ENCODE data around the gene PLA2G2F. TPM values are rescaled to one million over a fixed set of nuclear protein-coding genes. Genes with fewer than 3 reads are reported as not detected.

Gene PLA2G2F
- total RNA-seq, 1 experiment from 2014 or later, result 0.20 TPM

DNA sequence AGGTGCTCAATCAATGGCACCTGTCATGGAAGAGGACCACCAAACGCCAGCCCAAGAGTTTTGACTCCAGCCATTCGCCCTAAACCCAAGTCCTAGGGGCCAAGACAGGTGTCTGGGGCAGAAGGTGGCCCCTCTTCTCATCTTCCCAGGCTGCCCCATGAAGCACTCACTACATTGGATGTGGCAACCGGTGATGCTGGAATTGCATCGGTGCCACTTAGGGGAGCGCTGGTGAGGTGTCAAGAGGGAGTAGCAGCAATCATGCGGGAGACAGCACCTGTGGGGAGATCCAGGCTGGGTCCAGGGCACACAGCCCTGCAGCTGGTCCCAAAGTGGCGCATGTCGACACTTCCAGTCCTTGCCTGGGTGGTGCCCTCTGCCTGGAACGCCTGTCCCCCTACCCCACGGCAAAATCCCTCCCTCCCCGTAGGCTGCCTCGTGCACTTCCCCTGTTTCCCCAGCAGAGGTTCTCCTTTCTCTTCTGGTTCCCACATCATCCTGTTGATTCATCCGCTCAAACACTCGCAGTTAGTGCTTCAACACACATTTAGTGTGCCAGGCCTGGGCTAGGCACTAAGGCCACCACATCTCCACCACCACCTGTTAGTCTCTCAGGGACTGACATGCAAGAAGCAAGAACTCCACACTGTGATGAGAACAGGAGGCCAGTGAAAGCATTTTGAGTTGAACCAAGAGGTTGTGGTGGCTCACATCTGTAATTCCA is 38.3 kb upstream of the PLA2G2F start:
- H3K4me1 ChIP-seq (replicated peaks; ENCODE audit: insufficient read depth), result peaks cover 31% of the 10 kb centered on the region
- no peak overlapping the region for H3K27ac ChIP-seq
- no peaks in the 10 kb centered on the region for H4K20me1 ChIP-seq (ENCODE audit: insufficient read depth)
- H3K79me2 ChIP-seq (ENCODE audit: low read depth), result no peaks in the 10 kb centered on the region
- no TSS peak for BruUV-seq (replicated peaks)
- H3K4me3 ChIP-seq, result no peak overlapping the region
- DNase-seq, result peak; percentile 45 to 58
- H3K27me3 ChIP-seq (ENCODE audit: insufficient read depth, low read depth), result no peaks in the 10 kb centered on the region
- no peak overlapping the region for H3K4me2 ChIP-seq
- ChIA-PET CTCF (interaction anchor here (0.6 kb wide), 1 partner anchor 94 kb away, joined by 3 read pairs; no protein-coding TSS in a partner anchor), POLR2A (ENCODE audit: unreplicated experiment) (no interaction called here)
- H3K9me3 ChIP-seq (ENCODE audit: insufficient read depth, low read depth), result no peaks in the 10 kb centered on the region
- intact Hi-C loops (cut with micrococcal nuclease; ENCODE audit: unreplicated experiment), result loop anchor here (1.0 to 10.0 kb wide), 8 partner anchors 37 to 393 kb away; partner anchors contain the start of gene PLA2G2F
- peaks cover 10% of the 10 kb centered on the region; the same call in 1 of the 2 replicates for H3F3A ChIP-seq (ENCODE audit: insufficient read depth, low read depth)
- no peak for TF ChIP-seq EZH2 (IDR thresholded peaks at IDR 0.05; ENCODE audit: low read depth)
- TF ChIP-seq, protein P1, sequence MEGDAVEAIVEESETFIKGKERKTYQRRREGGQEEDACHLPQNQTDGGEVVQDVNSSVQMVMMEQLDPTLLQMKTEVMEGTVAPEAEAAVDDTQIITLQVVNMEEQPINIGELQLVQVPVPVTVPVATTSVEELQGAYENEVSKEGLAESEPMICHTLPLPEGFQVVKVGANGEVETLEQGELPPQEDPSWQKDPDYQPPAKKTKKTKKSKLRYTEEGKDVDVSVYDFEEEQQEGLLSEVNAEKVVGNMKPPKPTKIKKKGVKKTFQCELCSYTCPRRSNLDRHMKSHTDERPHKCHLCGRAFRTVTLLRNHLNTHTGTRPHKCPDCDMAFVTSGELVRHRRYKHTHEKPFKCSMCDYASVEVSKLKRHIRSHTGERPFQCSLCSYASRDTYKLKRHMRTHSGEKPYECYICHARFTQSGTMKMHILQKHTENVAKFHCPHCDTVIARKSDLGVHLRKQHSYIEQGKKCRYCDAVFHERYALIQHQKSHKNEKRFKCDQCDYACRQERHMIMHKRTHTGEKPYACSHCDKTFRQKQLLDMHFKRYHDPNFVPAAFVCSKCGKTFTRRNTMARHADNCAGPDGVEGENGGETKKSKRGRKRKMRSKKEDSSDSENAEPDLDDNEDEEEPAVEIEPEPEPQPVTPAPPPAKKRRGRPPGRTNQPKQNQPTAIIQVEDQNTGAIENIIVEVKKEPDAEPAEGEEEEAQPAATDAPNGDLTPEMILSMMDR (conservative IDR thresholded peaks at IDR 0.05), result peak; percentile 82
- H3K9me2 ChIP-seq (ENCODE audit: insufficient read depth), result no peaks in the 10 kb centered on the region
- H3K36me3 ChIP-seq (ENCODE audit: low read depth), result no peaks in the 10 kb centered on the region
- no peak overlapping the region for H2AFZ ChIP-seq

DNA sequence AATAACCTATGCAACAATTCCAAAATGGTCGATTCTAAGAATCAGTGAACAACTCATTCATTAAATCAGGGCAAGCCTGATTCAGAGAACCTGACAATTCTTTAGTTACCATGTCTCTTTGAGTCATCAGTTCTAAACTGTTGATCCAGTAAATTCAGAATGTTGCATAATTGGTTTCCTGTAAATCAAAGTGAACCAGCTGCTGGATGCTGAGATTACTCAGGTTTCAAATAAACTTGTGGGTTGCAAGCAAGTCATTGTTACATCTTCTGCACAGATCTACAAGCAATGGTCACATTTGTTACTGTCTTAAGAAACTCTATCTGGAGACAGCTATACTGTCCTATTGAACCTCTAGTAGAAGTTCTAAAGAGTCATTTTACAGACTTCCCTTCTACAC is 36.2 kb upstream of the PLA2G2F start:
- Histone ChIP-seq H3F3A (ENCODE audit: insufficient read depth, low read depth) (peaks cover 10% of the 10 kb centered on the region; the same call in 1 of the 2 replicates), H3K36me3 (ENCODE audit: low read depth) (no peaks in the 10 kb centered on the region), H3K27me3 (ENCODE audit: insufficient read depth, low read depth) (no peaks in the 10 kb centered on the region), H3K4me3 (no peak overlapping the region), H3K27ac (0 out of 2 replicates have a peak overlapping the region, but pooled peaks have one; percentile 26), H3K4me2 (peak overlapping the region; percentile 28; the same call in 1 of the 2 replicates), H3K79me2 (ENCODE audit: low read depth) (no peaks in the 10 kb centered on the region), H3K9me2 (ENCODE audit: insufficient read depth) (no peaks in the 10 kb centered on the region), H3K9me3 (ENCODE audit: insufficient read depth, low read depth) (no peaks in the 10 kb centered on the region), H2AFZ (no peak overlapping the region), H3K4me1 (replicated peaks; ENCODE audit: insufficient read depth) (peaks cover 45% of the 10 kb centered on the region), H4K20me1 (ENCODE audit: insufficient read depth) (no peaks in the 10 kb centered on the region)
- CTCF ChIA-PET, result interaction anchor here (0.6 to 1.5 kb wide), 2 partner anchors 48 to 50 kb away, joined by 3 to 8 read pairs; no protein-coding TSS in a partner anchor
- intact Hi-C loops (cut with micrococcal nuclease; ENCODE audit: unreplicated experiment), result loop anchor here (5.0 to 10.0 kb wide), 3 partner anchors 34 to 252 kb away; partner anchors contain the start of gene PLA2G2F
- TF ChIP-seq, protein P1 (conservative IDR thresholded peaks at IDR 0.05), result no peak
- TF ChIP-seq EZH2 (IDR thresholded peaks at IDR 0.05; ENCODE audit: low read depth), result no peak
- no TSS peak for BruUV-seq (replicated peaks)
- POLR2A ChIA-PET (ENCODE audit: unreplicated experiment), result no interaction called here
- DNase-seq, result peak in 1 of 2 experiments; percentile 84

DNA sequence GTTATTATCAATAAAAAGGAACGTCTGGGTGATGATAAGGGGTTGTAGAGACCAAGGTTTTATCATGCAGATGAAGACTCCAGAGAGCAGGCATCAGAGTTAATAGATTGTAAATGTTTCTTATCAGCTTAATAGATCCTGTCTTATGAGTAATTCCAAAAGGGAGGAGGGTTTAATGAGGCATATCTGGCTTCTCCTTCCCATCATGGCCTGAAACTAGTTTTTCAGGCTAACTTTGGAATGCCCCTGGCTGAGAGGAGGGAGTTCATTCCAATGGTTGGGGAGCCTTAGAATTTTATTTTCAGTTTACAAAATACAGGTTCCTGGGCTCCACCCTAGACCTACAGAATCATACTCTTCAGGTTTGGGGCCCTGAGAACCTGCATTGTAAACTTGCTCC is 33.3 kb upstream of the PLA2G2F start:
- Histone ChIP-seq H3K4me2 (no peak overlapping the region), H3K4me3 (no peak overlapping the region), H2AFZ (no peak overlapping the region), H3K27ac (no peak overlapping the region), H3K36me3 (ENCODE audit: low read depth) (no peaks in the 10 kb centered on the region), H3K9me3 (ENCODE audit: insufficient read depth, low read depth) (no peaks in the 10 kb centered on the region), H3F3A (ENCODE audit: insufficient read depth, low read depth) (peaks cover 10% of the 10 kb centered on the region; the same call in 1 of the 2 replicates), H3K4me1 (replicated peaks; ENCODE audit: insufficient read depth) (peaks cover 51% of the 10 kb centered on the region), H4K20me1 (ENCODE audit: insufficient read depth) (no peaks in the 10 kb centered on the region), H3K79me2 (ENCODE audit: low read depth) (no peaks in the 10 kb centered on the region), H3K9me2 (ENCODE audit: insufficient read depth) (no peaks in the 10 kb centered on the region), H3K27me3 (ENCODE audit: insufficient read depth, low read depth) (no peaks in the 10 kb centered on the region)
- DNase-seq, result peak in 1 of 2 experiments; percentile 77
- ChIA-PET CTCF (no interaction called here), POLR2A (ENCODE audit: unreplicated experiment) (no interaction called here)
- TF ChIP-seq EZH2 (IDR thresholded peaks at IDR 0.05; ENCODE audit: low read depth), result no peak
- TF ChIP-seq, protein P1 (conservative IDR thresholded peaks at IDR 0.05), result no peak
- BruUV-seq (replicated peaks), result no TSS peak
- intact Hi-C loops (cut with micrococcal nuclease; ENCODE audit: unreplicated experiment), result loop anchor here (10.0 kb wide), 1 partner anchor 249 kb away; no protein-coding TSS in a partner anchor

Data from PC-9 (cell line).